Activated naive CD8-positive, alpha-beta T cell treated with anti-CD3 and anti-CD28 coated beads, Interleukin-2, amount 50 U/mL, for 16 hours (primary cell): Measurements from ENCODE around the gene DSG4.
"Not testable (repeated sequence)": the region's sequence is repeated elsewhere in the genome, so short reads cannot be mapped to it uniquely, and the experiment has no call there.

ENCODE experiments used
- DNase-seq: peaks from one replicate; pipeline ENCODE4 v3.0.0-alpha.2; 2020; ENCODE audit warnings: low read depth, low spot score

DSG4 gene

GRCh38 chr18:31376477-31376876 is at the start of gene DSG4:
Gene DSG4 (plus strand): TSS chr18:31376777. CDS start chr18:31376912, 135 bp downstream.
- no peak for DNase-seq

GRCh38 chr18:31329787-31330438 is 46.7 kb upstream of the DSG4 start:
- DNase-seq: no peak

GRCh38 chr18:31343454-31343853 is 33.1 kb upstream of the DSG4 start:
- no peak for DNase-seq

GRCh38 chr18:31353336-31353735 is 23.2 kb upstream of the DSG4 start:
- DNase-seq: not testable (repeated sequence)

- no peak for DNase-seq
Measured at GRCh38 chr18:31354990-31355389, 21.6 kb upstream of the DSG4 start.

GRCh38 chr18:31356025-31356424 is 20.6 kb upstream of the DSG4 start:
- DNase-seq: no peak

GRCh38 chr18:31364190-31364589 is 12.4 kb upstream of the DSG4 start:
- DNase-seq: no peak

- DNase-seq: no peak
Measured at GRCh38 chr18:31369478-31369877, 7.1 kb upstream of the DSG4 start.

GRCh38 chr18:31371989-31372388 is 4.6 kb upstream of the DSG4 start:
- DNase-seq: no peak

- DNase-seq: no peak
Measured at GRCh38 chr18:31373641-31374040, 2.9 kb upstream of the DSG4 start.

- DNase-seq: no peak
Measured at GRCh38 chr18:31380912-31381311, 4.3 kb downstream of the DSG4 start.

GRCh38 chr18:31382107-31382506 is 5.5 kb downstream of the DSG4 start:
- DNase-seq: no peak

- no peak for DNase-seq
Measured at GRCh38 chr18:31386741-31387140, 10.2 kb downstream of the DSG4 start.

- DNase-seq: no peak
Measured at GRCh38 chr18:31393286-31393685, 16.7 kb downstream of the DSG4 start.

GRCh38 chr18:31396796-31397612 is 20.4 kb downstream of the DSG4 start:
- DNase-seq: no peak

GRCh38 chr18:31398191-31398590 is 21.6 kb downstream of the DSG4 start:
- DNase-seq: no peak

- DNase-seq: no peak
Measured at GRCh38 chr18:31399306-31400032, 22.9 kb downstream of the DSG4 start.

GRCh38 chr18:31401156-31402025 is 24.8 kb downstream of the DSG4 start:
- no peak for DNase-seq

- no peak for DNase-seq
Measured at GRCh38 chr18:31402026-31402373, 25.4 kb downstream of the DSG4 start.

- no peak for DNase-seq
Measured at GRCh38 chr18:31403409-31403808, 26.8 kb downstream of the DSG4 start.

- DNase-seq: no peak
Measured at GRCh38 chr18:31407649-31408048, 31.1 kb downstream of the DSG4 start.

- DNase-seq: no peak
Measured at GRCh38 chr18:31409276-31409675, 32.7 kb downstream of the DSG4 start.
